HG02943 (cell line): Measurements from ENCODE around the gene RPL10A.
"Not testable (repeated sequence)": the region's sequence is repeated elsewhere in the genome, so short reads cannot be mapped to it uniquely, and the experiment has no call there.

ENCODE experiments used
- ATAC-seq: cut with Tn5 transposase; IDR thresholded peaks from one replicate; pipeline ENCODE4 v1.9.1; 2021; ENCODE audit warnings: mild to moderate bottlenecking, low read depth, moderate library complexity; ENCODE audit not compliant: unreplicated experiment

RPL10A gene

GRCh38 chr6:35506536-35506935, 38.3 kb downstream of the RPL10A start:
- ATAC-seq, result no peak

- no peak for ATAC-seq
Measured at GRCh38 chr6:35507221-35507620, 39.0 kb downstream of the RPL10A start.

GRCh38 chr6:35508027-35508426, 39.8 kb downstream of the RPL10A start:
- ATAC-seq, result no peak

GRCh38 chr6:35508542-35508941, 40.3 kb downstream of the RPL10A start:
- no peak for ATAC-seq

- ATAC-seq, result no peak
Measured at GRCh38 chr6:35510916-35511561, 42.8 kb downstream of the RPL10A start.

- ATAC-seq, result no peak
Measured at GRCh38 chr6:35511562-35511941, 43.4 kb downstream of the RPL10A start.

- ATAC-seq, result no peak
Measured at GRCh38 chr6:35512006-35512405, 43.8 kb downstream of the RPL10A start.

- ATAC-seq, result no peak
Measured at GRCh38 chr6:35512740-35513139, 44.5 kb downstream of the RPL10A start, which contains the start of gene TULP1. TULP1 (minus strand) TSS chr6:35512896; CDS start chr6:35512858, 38 bp downstream.

- ATAC-seq, result no peak
Measured at GRCh38 chr6:35514587-35514986, 46.4 kb downstream of the RPL10A start.

- not testable (repeated sequence) for ATAC-seq
Measured at GRCh38 chr6:35515939-35516338, 47.7 kb downstream of the RPL10A start.

GRCh38 chr6:35516712-35517111, 48.5 kb downstream of the RPL10A start:
- no peak for ATAC-seq

GRCh38 chr6:35517978-35518377, 49.8 kb downstream of the RPL10A start:
- ATAC-seq, result not testable (repeated sequence)

- no peak for ATAC-seq
Measured at GRCh38 chr6:35518566-35519312, 50.5 kb downstream of the RPL10A start.

GRCh38 chr6:35519313-35520015, 51.3 kb downstream of the RPL10A start:
- no peak for ATAC-seq
